ENCODE measurements around the gene ARHGAP24.
"Not testable (repeated sequence)": the region's sequence is repeated elsewhere in the genome, so short reads cannot be mapped to it uniquely, and the experiment has no call there.

ARHGAP24 gene

GRCh38 chr4:85932500-85933290 lies 457.7 kb downstream of the ARHGAP24 start:
- no peak for DNase-seq

- no peak for DNase-seq
Observed at GRCh38 chr4:85933291-85933640, 458.3 kb downstream of the ARHGAP24 start.

GRCh38 chr4:85937507-85937906 lies 462.6 kb downstream of the ARHGAP24 start:
- DNase-seq = no peak

GRCh38 chr4:85938062-85938461 lies 463.1 kb downstream of the ARHGAP24 start:
- no peak for DNase-seq

- DNase-seq = no peak
Observed at GRCh38 chr4:85938902-85939301, 464.0 kb downstream of the ARHGAP24 start.

- no peak for DNase-seq
Observed at GRCh38 chr4:85939595-85939994, 464.6 kb downstream of the ARHGAP24 start.

GRCh38 chr4:85940151-85940550 lies 465.2 kb downstream of the ARHGAP24 start:
- DNase-seq = no peak

- DNase-seq = no peak
Observed at GRCh38 chr4:85942107-85942506, 467.2 kb downstream of the ARHGAP24 start.

- no peak for DNase-seq
Observed at GRCh38 chr4:85946821-85947220, 471.9 kb downstream of the ARHGAP24 start.

- no peak for DNase-seq
Observed at GRCh38 chr4:85951099-85951498, 476.1 kb downstream of the ARHGAP24 start.

- DNase-seq = no peak
Observed at GRCh38 chr4:85952528-85952927, 477.6 kb downstream of the ARHGAP24 start.

- no peak for DNase-seq
Observed at GRCh38 chr4:85952972-85953650, 478.2 kb downstream of the ARHGAP24 start.

GRCh38 chr4:85953651-85954018 lies 478.7 kb downstream of the ARHGAP24 start:
- DNase-seq = no peak

GRCh38 chr4:85955620-85956292 lies 480.8 kb downstream of the ARHGAP24 start:
- no peak for DNase-seq

GRCh38 chr4:85956293-85956945 lies 481.5 kb downstream of the ARHGAP24 start:
- no peak for DNase-seq

GRCh38 chr4:85961887-85962286 lies 486.9 kb downstream of the ARHGAP24 start:
- DNase-seq = no peak

- DNase-seq = no peak
Observed at GRCh38 chr4:85963231-85963630, 488.3 kb downstream of the ARHGAP24 start.

GRCh38 chr4:85964298-85964697 lies 489.3 kb downstream of the ARHGAP24 start:
- DNase-seq = no peak

- DNase-seq = not testable (repeated sequence)
Observed at GRCh38 chr4:85965017-85965416, 490.1 kb downstream of the ARHGAP24 start.

- no peak for DNase-seq
Observed at GRCh38 chr4:85965529-85965928, 490.6 kb downstream of the ARHGAP24 start.

GRCh38 chr4:85966373-85966772 lies 491.4 kb downstream of the ARHGAP24 start:
- no peak for DNase-seq

- no peak for DNase-seq
Observed at GRCh38 chr4:85967872-85968271, 492.9 kb downstream of the ARHGAP24 start.

All from stimulated activated naive CD4-positive, alpha-beta T cell treated with Interleukin-2 at 50 U/mL for 16 hours (primary cell).